GM23248 (cell line): Measurements from ENCODE around the gene ITIH3. TPM values are rescaled to one million over a fixed set of nuclear protein-coding genes. Genes with fewer than 3 reads are reported as not detected.

ENCODE experiments used
- DNase-seq: peaks from one replicate; pipeline ENCODE4 v3.0.0-alpha.2; 2015
- H2AFZ ChIP-seq: fragments of 200-600 bp; sonication (generic); 2 replicates; pipeline ENCODE4 v1.6.1; 2016; ENCODE audit warnings: antibody characterized with exemption
- H3F3A ChIP-seq: fragments of 200-600 bp; sonication (generic); 2 replicates; pipeline ENCODE4 v1.6.1; 2016; ENCODE audit warnings: mild to moderate bottlenecking, antibody characterized with exemption, mixed run types; ENCODE audit not compliant: insufficient read depth
- H3K27ac ChIP-seq: fragments of 200-600 bp; sonication (generic); 2 replicates; pipeline ENCODE4 v1.5.1; 2016; ENCODE audit warnings: mild to moderate bottlenecking
- H3K27me3 ChIP-seq: fragments of 200-600 bp; sonication (generic); replicated peaks from 2 replicates; pipeline ENCODE4 v1.6.1; 2016; ENCODE audit warnings: mild to moderate bottlenecking; ENCODE audit not compliant: insufficient read depth
- H3K36me3 ChIP-seq: fragments of 200-600 bp; sonication (generic); 2 replicates; pipeline ENCODE4 v1.6.1; 2016; ENCODE audit warnings: low read depth, mild to moderate bottlenecking
- H3K4me1 ChIP-seq: fragments of 200-600 bp; sonication (generic); 2 replicates; pipeline ENCODE4 v1.6.1; 2016; ENCODE audit warnings: mild to moderate bottlenecking; ENCODE audit not compliant: insufficient read depth
- H3K4me2 ChIP-seq: fragments of 200-600 bp; sonication (generic); one replicate; pipeline ENCODE4 v1.6.1; 2016; ENCODE audit warnings: mild to moderate bottlenecking; ENCODE audit not compliant: unreplicated experiment
- H3K4me3 ChIP-seq: fragments of 200-600 bp; sonication (generic); 2 replicates; pipeline ENCODE4 v1.5.1; 2016; ENCODE audit warnings: mild to moderate bottlenecking
- H3K79me2 ChIP-seq: fragments of 200-600 bp; sonication (generic); 2 replicates; pipeline ENCODE4 v1.6.1; 2016; ENCODE audit warnings: mild to moderate bottlenecking; ENCODE audit not compliant: insufficient read depth
- H3K9ac ChIP-seq: fragments of 200-600 bp; sonication (generic); 2 replicates; pipeline ENCODE4 v1.6.1; 2016; ENCODE audit warnings: mild to moderate bottlenecking
- H3K9me2 ChIP-seq: fragments of 200-600 bp; sonication (generic); 2 replicates; pipeline ENCODE4 v1.6.1; 2016; ENCODE audit warnings: mixed run types, mild to moderate bottlenecking, moderate library complexity; ENCODE audit not compliant: insufficient read depth
- H3K9me3 ChIP-seq: fragments of 200-600 bp; sonication (generic); one replicate; pipeline ENCODE4 v1.6.1; 2017; ENCODE audit warnings: low read depth
- H4K20me1 ChIP-seq: fragments of 200-600 bp; sonication (generic); 2 replicates; pipeline ENCODE4 v1.6.0; 2016; ENCODE audit not compliant: insufficient read depth
- EZH2 ChIP-seq: fragments of 200-600 bp; sonication (generic); IDR thresholded peaks from 2 replicates; pipeline ENCODE4 v1.6.1; 2018; ENCODE audit warnings: antibody characterized with exemption, mild to moderate bottlenecking; ENCODE audit not compliant: insufficient read depth, poor library complexity, severe bottlenecking
- EZH2phosphoT487 ChIP-seq: fragments of 200-600 bp; sonication (generic); IDR thresholded peaks from 2 replicates; pipeline ENCODE4 v1.6.1; 2018; ENCODE audit warnings: antibody characterized with exemption, moderate library complexity, mild to moderate bottlenecking, low read depth; ENCODE audit not compliant: insufficient read depth
- WGBS, 2 experiments: methylation state at CpG; one replicate each; pipeline ENCODE4 v1.1.6; 2015 to 2017; ENCODE audit warnings: low lambda C conversion rate in 2 of 2, low coverage in 1 of 2; ENCODE audit errors: missing lambda C conversion rate in 2 of 2; 5-methylcytosine and 5-hydroxymethylcytosine counted together
- in situ Hi-C: fragments of 300-500 bp; cut with MboI; formaldehyde crosslinking; loops from 2 replicates; pipeline ENCODE4 v1.15.0; 2020
- polyA plus RNA-seq: library from polyadenylated mRNA; unstranded; fragments of >200 nt; fragmentation: Nextera tagmentation; extraction: Ambion mirVana; gene quantifications from 2 replicates; pipeline ENCODE4 v1.2.1, GENCODE V29; 2016
- total RNA-seq: library from RNA; depleted of rRNA; stranded (reverse); fragments of >200 nt; shearing (Covaris generic); gene quantifications from 2 replicates; pipeline ENCODE4 v1.2.3, GENCODE V29; 2014

Gene ITIH3
- total and polyA plus RNA-seq, 2 experiments from 2014 or later: not detected

- Histone ChIP-seq H2AFZ (no peak within 1 kb of the TSS), H3K4me1 (peaks cover 8% of the 10 kb centered on the region), H3K9ac (no peak within 1 kb of the TSS; the same call in 1 of the 2 replicates), H3F3A (no peaks in the 10 kb centered on the region), H3K79me2 (no peaks in the 10 kb centered on the region), H3K36me3 (no peaks in the 10 kb centered on the region), H3K4me3 (no peak within 1 kb of the TSS), H3K9me3 (no peaks in the 10 kb centered on the region), H4K20me1 (no peaks in the 10 kb centered on the region), H3K27me3 (no peaks in the 10 kb centered on the region), H3K27ac (no peak within 1 kb of the TSS), H3K9me2 (no peaks in the 10 kb centered on the region), H3K4me2 (peak within 1 kb of the TSS; percentile 54)
- no peak for DNase-seq
- 82 to 83% methylated on average over 14 to 16 of the region's 16 CpGs for WGBS, 2 experiments
- TF ChIP-seq EZH2: no peak
- TF ChIP-seq EZH2phosphoT487: no peak
- in situ Hi-C loops: no loop called here
Measured at GRCh38 chr3:52830535-52831258, 36.1 kb downstream of the ITIH3 start, which contains the start of gene ITIH4. ITIH4 (minus strand) TSS chr3:52830672; CDS start chr3:52830642, 30 bp downstream.

GRCh38 chr3:52831500-52832301 is 37.1 kb downstream of the ITIH3 start:
- Histone ChIP-seq H4K20me1 (no peaks in the 10 kb centered on the region), H3K27me3 (no peaks in the 10 kb centered on the region), H3K4me3 (no peak overlapping the region), H3F3A (no peaks in the 10 kb centered on the region), H3K36me3 (no peaks in the 10 kb centered on the region), H3K79me2 (no peaks in the 10 kb centered on the region), H3K4me2 (peak overlapping the region; percentile 54), H3K27ac (no peak overlapping the region), H3K4me1 (peaks cover 8% of the 10 kb centered on the region), H2AFZ (no peak overlapping the region), H3K9me3 (no peaks in the 10 kb centered on the region), H3K9ac (no peak overlapping the region; the same call in 1 of the 2 replicates), H3K9me2 (no peaks in the 10 kb centered on the region)
- in situ Hi-C loops: no loop called here
- DNase-seq: peak; percentile 87
- WGBS, 2 experiments: 20 to 21% methylated on average over 21 of the region's 21 CpGs
- TF ChIP-seq EZH2: no peak
- no peak for TF ChIP-seq EZH2phosphoT487

DNA sequence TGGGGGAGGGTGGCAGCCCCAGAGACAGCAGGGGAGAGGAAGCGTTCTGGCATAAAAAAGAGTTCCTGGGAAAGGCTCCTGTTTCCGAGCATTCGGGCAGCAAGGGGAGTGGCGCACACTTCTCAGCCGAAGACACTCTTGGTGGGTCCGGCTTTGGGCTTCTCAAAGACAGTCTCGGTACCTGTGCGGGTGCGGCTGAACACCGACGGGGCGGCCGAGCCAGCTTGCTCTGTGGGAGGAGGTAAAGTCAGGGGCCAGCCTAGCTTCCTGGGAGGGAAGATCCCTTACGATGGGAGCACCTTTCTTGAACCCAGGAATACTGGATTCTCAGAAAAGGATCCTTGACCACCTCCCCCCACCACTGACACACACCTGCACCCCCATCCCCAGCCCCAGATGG is 38.6 kb downstream of the ITIH3 start:
- Histone ChIP-seq H3K4me1 (peaks cover 8% of the 10 kb centered on the region), H3K79me2 (no peaks in the 10 kb centered on the region), H4K20me1 (no peaks in the 10 kb centered on the region), H3K9ac (no peak overlapping the region), H3K9me3 (no peaks in the 10 kb centered on the region), H2AFZ (no peak overlapping the region), H3F3A (no peaks in the 10 kb centered on the region), H3K27me3 (no peaks in the 10 kb centered on the region), H3K27ac (no peak overlapping the region), H3K4me3 (no peak overlapping the region), H3K4me2 (no peak overlapping the region), H3K36me3 (no peaks in the 10 kb centered on the region), H3K9me2 (no peaks in the 10 kb centered on the region)
- TF ChIP-seq EZH2phosphoT487 (no peak), EZH2 (no peak)
- 91 to 97% methylated on average over 12 to 14 of the region's 14 CpGs for WGBS, 2 experiments
- DNase-seq: no peak
- in situ Hi-C loops: no loop called here

- Histone ChIP-seq H4K20me1 (no peaks in the 10 kb centered on the region), H3K79me2 (no peaks in the 10 kb centered on the region), H3K36me3 (no peaks in the 10 kb centered on the region), H3K4me1 (peaks cover 8% of the 10 kb centered on the region), H3K4me2 (no peak within 1 kb of the TSS), H3K27me3 (no peaks in the 10 kb centered on the region), H3K27ac (no peak within 1 kb of the TSS), H3F3A (no peaks in the 10 kb centered on the region), H3K4me3 (no peak within 1 kb of the TSS), H3K9me3 (no peaks in the 10 kb centered on the region), H2AFZ (no peak within 1 kb of the TSS), H3K9me2 (no peaks in the 10 kb centered on the region), H3K9ac (no peak within 1 kb of the TSS)
- 68 to 70% methylated on average over 11 of the region's 11 CpGs for WGBS, 2 experiments
- in situ Hi-C loops: no loop called here
- DNase-seq: no peak
- TF ChIP-seq EZH2 (no peak), EZH2phosphoT487 (no peak)
Measured at GRCh38 chr3:52834871-52835501, 40.4 kb downstream of the ITIH3 start, which contains the start of gene MUSTN1. MUSTN1 (minus strand) TSS chr3:52835019; CDS start chr3:52834948, 71 bp downstream.
